Neutrophil (primary cell): ENCODE results near the gene CDC42EP1.
A peak's percentile ranks its signal among the peaks of the same experiment; 100 is the strongest.
"Not testable (repeated sequence)": the region's sequence is repeated elsewhere in the genome, so short reads cannot be mapped to it uniquely, and the experiment has no call there.

ENCODE experiments used
- H3K27ac ChIP-seq: fragments of 200-600 bp; sonication (generic); 2 replicates; pipeline ENCODE4 v1.5.1; 2016; ENCODE audit warnings: mild to moderate bottlenecking, moderate library complexity
- H3K27me3 ChIP-seq: fragments of 200-600 bp; sonication (generic); 2 replicates; pipeline ENCODE4 v1.6.0; 2016; ENCODE audit warnings: mild to moderate bottlenecking
- H3K36me3 ChIP-seq: fragments of 200-600 bp; sonication (generic); 2 replicates; pipeline ENCODE4 v1.5.1; 2017
- H3K4me1 ChIP-seq, 2 experiments: fragments of 200-600 bp in 1 of 2; sonication (generic) in 1 of 2; 1 replicate in 1 of 2; 2 replicates in 1 of 2; pipeline versions ENCODE4 v1.5.1 to v1.6.1; 2013 to 2016; ENCODE audit warnings: low read depth in 1 of 2, low read length in 1 of 2, mild to moderate bottlenecking in 1 of 2, moderate library complexity in 1 of 2; ENCODE audit not compliant: control insufficient read depth in 1 of 2, insufficient read depth in 1 of 2
- H3K4me3 ChIP-seq, 2 experiments: fragments of 200-600 bp in 1 of 2; sonication (generic) in 1 of 2; 1 replicate in 1 of 2; 2 replicates in 1 of 2; pipeline ENCODE4 v1.5.1; 2013 to 2016; ENCODE audit warnings: low read depth in 1 of 2, low read length in 1 of 2, mild to moderate bottlenecking in 1 of 2, moderate library complexity in 1 of 2
- H3K9me3 ChIP-seq: fragments of 200-600 bp; sonication (generic); 2 replicates; pipeline ENCODE4 v1.5.1; 2016
- TF ChIP-seq, protein P1 (sequence below): fragments of 200-600 bp; sonication (generic); IDR thresholded peaks from 2 replicates; pipeline ENCODE4 v1.5.1; 2016; ENCODE audit warnings: antibody characterized with exemption

Gene CDC42EP1

DNA sequence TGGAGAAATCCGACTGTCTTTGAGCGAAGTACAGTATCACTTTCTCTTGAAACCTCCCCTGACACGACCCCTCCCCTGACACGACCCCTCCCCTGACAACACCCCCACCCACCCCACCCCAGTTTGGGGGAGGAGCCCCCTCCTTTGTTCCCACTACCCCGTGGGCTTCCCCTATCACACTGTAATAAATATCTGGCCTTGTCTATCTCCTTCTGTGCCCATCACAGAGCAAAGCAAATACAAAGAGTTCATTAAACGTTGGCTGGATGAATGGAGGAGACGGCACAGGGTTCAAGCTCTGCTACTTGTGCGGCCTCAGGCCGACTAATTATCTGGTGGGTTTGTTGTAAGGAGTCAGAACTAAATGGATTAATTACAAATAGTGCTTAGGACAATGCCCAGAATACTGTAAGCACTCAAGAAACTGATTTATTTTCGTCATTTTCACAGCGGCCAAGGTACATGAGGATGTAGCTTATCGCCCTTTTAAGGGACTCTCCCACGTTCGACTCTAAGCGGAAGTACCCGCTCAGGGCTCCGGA, 47.7 kb downstream of the CDC42EP1 start:
- Histone ChIP-seq H3K36me3 (no peaks in the 10 kb centered on the region), H3K4me1 (peaks cover 39 to 47% of the 10 kb centered on the region in 2 experiments), H3K27ac (peak overlapping the region; percentile 98), H3K4me3 (peak overlapping the region; percentile 82), H3K27me3 (peaks cover 24% of the 10 kb centered on the region), H3K9me3 (no peaks in the 10 kb centered on the region)
- TF ChIP-seq, protein P1, sequence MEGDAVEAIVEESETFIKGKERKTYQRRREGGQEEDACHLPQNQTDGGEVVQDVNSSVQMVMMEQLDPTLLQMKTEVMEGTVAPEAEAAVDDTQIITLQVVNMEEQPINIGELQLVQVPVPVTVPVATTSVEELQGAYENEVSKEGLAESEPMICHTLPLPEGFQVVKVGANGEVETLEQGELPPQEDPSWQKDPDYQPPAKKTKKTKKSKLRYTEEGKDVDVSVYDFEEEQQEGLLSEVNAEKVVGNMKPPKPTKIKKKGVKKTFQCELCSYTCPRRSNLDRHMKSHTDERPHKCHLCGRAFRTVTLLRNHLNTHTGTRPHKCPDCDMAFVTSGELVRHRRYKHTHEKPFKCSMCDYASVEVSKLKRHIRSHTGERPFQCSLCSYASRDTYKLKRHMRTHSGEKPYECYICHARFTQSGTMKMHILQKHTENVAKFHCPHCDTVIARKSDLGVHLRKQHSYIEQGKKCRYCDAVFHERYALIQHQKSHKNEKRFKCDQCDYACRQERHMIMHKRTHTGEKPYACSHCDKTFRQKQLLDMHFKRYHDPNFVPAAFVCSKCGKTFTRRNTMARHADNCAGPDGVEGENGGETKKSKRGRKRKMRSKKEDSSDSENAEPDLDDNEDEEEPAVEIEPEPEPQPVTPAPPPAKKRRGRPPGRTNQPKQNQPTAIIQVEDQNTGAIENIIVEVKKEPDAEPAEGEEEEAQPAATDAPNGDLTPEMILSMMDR: no peak

DNA sequence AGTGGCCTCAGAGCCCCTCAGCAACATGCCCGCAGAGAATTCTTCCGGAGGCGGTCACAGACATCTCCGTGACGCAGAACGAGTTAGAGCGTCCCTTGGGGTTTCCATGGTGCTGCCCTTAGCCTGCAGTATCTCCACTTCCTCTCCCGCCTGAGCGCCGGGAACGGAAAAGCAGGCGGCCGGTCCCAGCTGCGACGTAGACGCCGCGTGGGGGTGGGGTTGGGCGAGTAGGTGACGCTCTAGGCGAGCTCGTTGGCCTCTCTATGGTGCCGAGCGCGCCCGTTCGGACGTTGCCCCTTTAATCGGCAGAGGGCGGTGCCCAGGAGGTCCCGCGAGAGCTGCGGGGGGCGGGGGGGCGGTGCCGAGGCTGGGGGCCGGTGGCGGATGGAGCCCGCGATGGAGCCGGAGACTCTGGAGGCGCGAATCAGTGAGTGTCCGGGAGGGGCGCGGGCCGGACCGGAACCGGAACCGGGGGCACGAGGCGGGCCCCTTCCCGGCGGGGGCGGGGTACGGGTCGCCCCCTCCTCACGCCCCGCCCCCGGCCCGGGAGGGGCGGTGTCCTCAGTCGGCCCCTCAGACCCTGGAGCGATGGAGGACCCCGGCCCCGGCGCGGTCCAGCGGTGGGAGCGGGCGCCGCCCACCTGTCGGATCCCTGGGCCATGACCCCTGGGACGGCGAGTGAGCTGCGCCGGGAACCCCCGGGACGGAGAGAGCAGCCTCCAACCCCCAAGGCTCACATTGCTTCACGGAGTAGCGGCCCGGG, 48.4 kb downstream of the CDC42EP1 start, which contains the start of gene GGA1:
TSS of gene GGA1 (plus strand) at position 358 of the 763 bp plus-strand sequence. CDS start at position 385, 27 bp downstream.
- Histone ChIP-seq H3K4me1 (peaks cover 39 to 47% of the 10 kb centered on the region in 2 experiments), H3K9me3 (no peaks in the 10 kb centered on the region), H3K36me3 (peaks cover 1% of the 10 kb centered on the region), H3K4me3 (peak within 1 kb of the TSS; percentile 82), H3K27me3 (peaks cover 20% of the 10 kb centered on the region), H3K27ac (peak within 1 kb of the TSS; percentile 98)
- TF ChIP-seq, protein P1: peak; percentile 65

DNA sequence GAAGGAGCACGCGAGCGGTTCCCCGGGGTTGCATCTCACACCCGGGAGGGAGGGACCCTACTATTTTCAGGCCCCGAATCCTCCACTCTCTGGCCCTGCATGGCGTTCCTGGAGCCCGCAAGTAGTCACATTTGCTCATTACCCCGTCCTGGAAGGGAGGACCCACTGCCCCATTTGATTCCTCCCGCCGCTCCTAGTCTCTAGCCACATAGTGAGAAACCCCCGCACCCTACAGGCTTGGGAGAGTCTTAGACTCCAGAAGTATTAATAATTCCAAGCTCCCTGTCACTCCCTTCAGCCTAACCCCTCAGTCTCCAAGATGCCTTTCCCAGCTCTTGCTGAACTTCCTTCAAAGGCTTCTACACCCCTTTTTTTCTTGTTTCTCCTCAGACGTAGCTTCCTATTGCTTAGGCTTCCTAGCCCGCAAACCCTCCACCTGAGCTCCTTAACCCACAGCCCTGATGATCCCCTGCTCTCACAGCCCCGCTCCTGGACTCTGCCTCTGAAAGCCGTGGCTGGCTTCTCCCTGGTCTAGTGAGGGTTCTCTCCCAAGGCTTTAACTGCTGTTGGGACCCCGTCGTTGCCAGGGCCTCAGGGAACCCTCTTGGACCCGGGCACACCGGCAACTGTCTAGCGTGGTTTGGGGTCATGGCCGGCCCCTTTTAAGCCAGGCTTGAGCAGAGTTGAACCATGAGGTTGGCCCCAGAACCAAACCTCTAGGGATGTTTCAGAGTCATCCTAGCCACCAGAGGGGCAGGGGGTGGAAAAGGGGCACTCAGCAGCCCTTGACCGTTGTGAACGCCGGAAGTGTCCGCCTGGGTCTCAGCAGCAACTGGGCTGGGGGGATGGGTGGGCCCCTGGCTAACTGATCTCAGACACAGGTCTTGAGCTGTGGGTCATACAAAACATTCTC, 49.2 kb downstream of the CDC42EP1 start:
- H3K4me1 ChIP-seq: peaks cover 39 to 47% of the 10 kb centered on the region in 2 experiments
- peak overlapping the region; percentile 82 for H3K4me3 ChIP-seq
- TF ChIP-seq, protein P1: no peak

DNA sequence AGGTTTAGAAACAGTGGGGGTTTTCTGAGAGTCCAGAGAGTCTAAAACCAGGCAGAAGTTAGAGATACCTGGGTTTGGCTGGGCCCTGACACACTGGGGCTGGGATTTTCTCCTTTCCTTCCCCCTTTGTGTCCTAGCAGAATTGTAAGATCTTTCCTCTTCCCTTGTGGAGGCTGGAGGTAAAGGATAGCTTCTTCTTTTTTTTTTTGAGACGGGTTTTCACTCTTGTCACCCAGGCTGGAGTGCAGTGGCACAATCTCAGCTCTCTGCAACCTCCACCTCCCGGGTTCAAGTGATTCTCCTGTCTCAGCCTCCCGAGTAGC, 49.8 kb downstream of the CDC42EP1 start:
- peak overlapping the region; percentile 82 for H3K4me3 ChIP-seq
- H3K36me3 ChIP-seq: peaks cover 16% of the 10 kb centered on the region
- peaks cover 39 to 47% of the 10 kb centered on the region in 2 experiments for H3K4me1 ChIP-seq
- H3K9me3 ChIP-seq: not testable (repeated sequence)
- H3K27ac ChIP-seq: peak overlapping the region; percentile 98
- peaks cover 12% of the 10 kb centered on the region for H3K27me3 ChIP-seq

More for the DNA sequence above, 49.2 kb downstream of the CDC42EP1 start:
- H3K27ac ChIP-seq: peak overlapping the region; percentile 98
- H3K27me3 ChIP-seq: peaks cover 17% of the 10 kb centered on the region
- peaks cover 10% of the 10 kb centered on the region for H3K36me3 ChIP-seq
- no peaks in the 10 kb centered on the region for H3K9me3 ChIP-seq

DNA sequence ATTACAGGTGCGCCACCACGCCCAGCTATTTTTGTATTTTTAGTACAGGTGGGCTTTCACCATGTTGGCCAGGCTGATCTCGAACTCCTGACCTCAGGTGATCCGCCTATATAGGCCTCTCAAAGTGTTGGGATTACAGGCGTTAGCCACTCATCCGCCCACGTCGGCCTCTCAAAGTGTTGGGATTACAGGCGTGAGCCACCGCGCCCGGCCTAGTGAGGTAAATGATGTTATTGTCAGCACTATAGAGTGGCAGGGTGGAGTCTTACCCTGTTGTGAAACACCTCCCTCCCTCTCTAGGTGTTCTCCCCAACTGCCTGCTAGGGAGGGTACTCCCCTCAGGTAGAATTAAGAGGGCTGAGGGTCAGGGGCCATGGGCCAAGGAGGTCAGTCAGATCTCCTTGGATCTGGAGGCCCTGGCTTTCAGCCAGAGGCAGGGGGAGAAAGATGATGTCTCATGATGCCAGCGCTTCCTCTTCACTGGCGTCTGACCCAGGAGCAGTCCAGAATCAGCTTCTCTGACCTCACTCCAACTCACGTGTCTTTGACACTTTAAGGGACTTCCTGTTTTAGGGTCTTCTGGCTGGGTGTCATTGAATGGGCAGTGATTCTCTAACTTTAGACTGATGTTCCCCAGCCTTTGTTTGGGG, 50.3 kb downstream of the CDC42EP1 start:
- Histone ChIP-seq H3K9me3 (no peaks in the 10 kb centered on the region), H3K36me3 (peaks cover 17% of the 10 kb centered on the region), H3K27ac (peak overlapping the region; percentile 98), H3K4me1 (peaks cover 39 to 47% of the 10 kb centered on the region in 2 experiments), H3K27me3 (peaks cover 7% of the 10 kb centered on the region), H3K4me3 (peak overlapping the region; percentile 82)
- TF ChIP-seq, protein P1: no peak
